Prostate gland (tissue), 2 donors: ENCODE data around the gene KCNMB4.

Experiments
- CTCF ChIP-seq, 4 experiments: fragments of 200-600 bp in 2 of 4; fragments of 450-650 bp in 2 of 4; sonication (generic) in 2 of 4; IDR thresholded peaks; 1 replicate in 3 of 4; 2 replicates in 1 of 4; pipeline ENCODE4 v1.5.1; 2016 to 2019; ENCODE audit warnings: antibody characterized with exemption in 4 of 4, mild to moderate bottlenecking in 2 of 4, moderate library complexity in 2 of 4
- POLR2A ChIP-seq: fragments of 450-650 bp; IDR thresholded peaks from one replicate; pipeline ENCODE4 v1.6.1; 2016; ENCODE audit warnings: antibody characterized with exemption, mild to moderate bottlenecking

GRCh38 chr12:70430400-70430799 lies 64.3 kb downstream of the KCNMB4 start:
- TF ChIP-seq CTCF (IDR thresholded peaks at IDR 0.05) (no peak), POLR2A (no peak)
